HCT116 (cell line): ENCODE results near the gene FOXP1. TPM values are rescaled to one million over a fixed set of nuclear protein-coding genes. Genes with fewer than 3 reads are reported as not detected.

Experiments
- ATAC-seq: fragments of 200-7000 bp; cut with Tn5 transposase; 2 replicates; pipeline ENCODE4 v1.9.1; 2020; ENCODE audit warnings: mild to moderate bottlenecking, moderate library complexity
- BruUV-seq: library from RNA; stranded (reverse); fragments of 400-500 nt; replicated peaks from 2 replicates; lab custom pipeline; 2021; lab: Mats Ljungman, UMichigan
- CTCF ChIA-PET: fragments of 300-600 bp; sonication (Branson Sonifier 250); formaldehyde crosslinking; loops from one replicate; lab custom pipeline; 2021; ENCODE audit warnings: antibody characterized with exemption; lab: Charles Lee
- POLR2A ChIA-PET: fragments of 300-600, 350-600 bp; sonication (Branson Sonifier 250); formaldehyde crosslinking; loops from one replicate; lab custom pipeline; 2021; ENCODE audit warnings: antibody characterized with exemption; lab: Charles Lee
- RAD21 ChIA-PET, 2 experiments: fragments of 300-600 bp; sonication (Branson Sonifier 250); formaldehyde crosslinking; loops; one replicate each; lab custom pipeline; 2023; ENCODE audit warnings: low total read pairs in 2 of 2; ENCODE audit not compliant: uncharacterized antibody in 2 of 2, unreplicated experiment in 2 of 2, low non-redundant PET in 1 of 2; lab: Charles Lee
- DNase-seq: peaks from one replicate; pipeline ENCODE4 v3.0.0-alpha.2; 2010; ENCODE audit warnings: low read depth, low spot score
- H2AFZ ChIP-seq: fragments of 200-600 bp; shearing (Covaris generic), sonication (generic); 2 replicates; pipeline ENCODE4 v1.6.1; 2017; ENCODE audit warnings: low read depth, mixed run types, mixed read lengths, antibody characterized with exemption, low read length; ENCODE audit not compliant: poor library complexity, severe bottlenecking
- H3K27ac ChIP-seq: 2 replicates; pipeline ENCODE4 v1.5.1; 2012; ENCODE audit warnings: low read depth, low read length
- H3K27me3 ChIP-seq: fragments of 200-600 bp; sonication (generic); 2 replicates; pipeline ENCODE4 v1.6.1; 2016; ENCODE audit warnings: mixed run types, low read length, mixed read lengths; ENCODE audit not compliant: insufficient read depth
- H3K36me3 ChIP-seq, 2 experiments: fragments of 200-500 bp in 1 of 2; fragments of 200-600 bp in 1 of 2; sonication (Bioruptor generic) in 1 of 2; sonication (generic) in 1 of 2; 2 replicates each; pipeline versions ENCODE4 v1.5.1 to v1.6.1; 2014 to 2016; ENCODE audit warnings: low read length in 2 of 2, inconsistent platforms in 1 of 2, mixed read lengths in 1 of 2, mixed run types in 1 of 2; ENCODE audit not compliant: insufficient read depth in 2 of 2, control insufficient read depth in 1 of 2
- H3K4me1 ChIP-seq, 2 experiments: fragments of 200-600 bp in 1 of 2; sonication (generic) in 1 of 2; 2 replicates each; pipeline versions ENCODE4 v1.5.1 to v1.6.1; 2012 to 2017; ENCODE audit warnings: low read length in 2 of 2, inconsistent platforms in 1 of 2, mild to moderate bottlenecking in 1 of 2, mixed read lengths in 1 of 2, mixed run types in 1 of 2, moderate library complexity in 1 of 2; ENCODE audit not compliant: insufficient read depth in 2 of 2, control insufficient read depth in 1 of 2
- H3K4me2 ChIP-seq: fragments of 200-600 bp; sonication (generic); 2 replicates; pipeline ENCODE4 v1.6.1; 2017; ENCODE audit warnings: mixed run types, low read length, mixed read lengths
- H3K4me3 ChIP-seq, 2 experiments: fragments of 200-600 bp in 1 of 2; sonication (generic) in 1 of 2; replicated peaks in 1 of 2; 2 replicates each; pipeline ENCODE4 v1.5.1; 2011 to 2016; ENCODE audit warnings: low read length in 2 of 2, control low read depth in 1 of 2, low read depth in 1 of 2, mild to moderate bottlenecking in 1 of 2, mixed read lengths in 1 of 2, mixed run types in 1 of 2
- H3K79me2 ChIP-seq: fragments of 200-600 bp; sonication (generic); 2 replicates; pipeline ENCODE4 v1.6.1; 2017; ENCODE audit warnings: mild to moderate bottlenecking, mixed run types, low read length, moderate library complexity, mixed read lengths; ENCODE audit not compliant: insufficient read depth
- H3K9ac ChIP-seq: fragments of 200-600 bp; sonication (generic); 2 replicates; pipeline ENCODE4 v1.6.1; 2016; ENCODE audit warnings: low read length, mixed read lengths
- H3K9me2 ChIP-seq: fragments of 200-600 bp; sonication (generic), shearing (Covaris generic); 2 replicates; pipeline ENCODE4 v1.6.1; 2017; ENCODE audit warnings: mixed run types, mild to moderate bottlenecking, moderate library complexity; ENCODE audit not compliant: insufficient read depth
- H3K9me3 ChIP-seq, 2 experiments: fragments of 200-500 bp in 1 of 2; fragments of 200-600 bp in 1 of 2; sonication (Bioruptor generic) in 1 of 2; sonication (generic) in 1 of 2; 2 replicates each; pipeline ENCODE4 v1.6.1; 2014 to 2017; ENCODE audit warnings: low read length in 2 of 2, mixed read lengths in 2 of 2, inconsistent platforms in 1 of 2, low read depth in 1 of 2, mild to moderate bottlenecking in 1 of 2, mixed run types in 1 of 2, moderate library complexity in 1 of 2; ENCODE audit not compliant: control insufficient read depth in 1 of 2, insufficient read depth in 1 of 2
- H4K20me1 ChIP-seq: fragments of 200-600 bp; sonication (generic), shearing (Covaris generic); 2 replicates; pipeline ENCODE4 v1.6.1; 2017; ENCODE audit warnings: mixed run types, mild to moderate bottlenecking, moderate library complexity; ENCODE audit not compliant: insufficient read depth
- ATF3 ChIP-seq: IDR thresholded peaks from 2 replicates; pipeline ENCODE4 v1.6.1; 2012
- EGR1 ChIP-seq: IDR thresholded peaks from 2 replicates; pipeline ENCODE4 v1.6.1; 2012; ENCODE audit warnings: low read depth
- FOSL1 ChIP-seq: IDR thresholded peaks from 2 replicates; pipeline ENCODE4 v1.6.1; 2012; ENCODE audit warnings: low read depth
- MAX ChIP-seq: IDR thresholded peaks from 2 replicates; pipeline ENCODE4 v1.6.1; 2012
- POLR2AphosphoS5 ChIP-seq: IDR thresholded peaks from 2 replicates; pipeline ENCODE4 v1.6.1; 2011; ENCODE audit warnings: mild to moderate bottlenecking, low read depth, low read length, moderate library complexity
- REST ChIP-seq: IDR thresholded peaks from 2 replicates; pipeline ENCODE4 v1.6.1; 2012; ENCODE audit warnings: low read depth
- intact Hi-C: fragments of 100-400 bp; cut with micrococcal nuclease; formaldehyde crosslinking; loops from 2 replicates; pipeline ENCODE4 v1.10.0; 2022
- total RNA-seq: library from RNA; stranded (reverse); gene quantifications from one replicate; pipeline ENCODE4 v1.2.1, GENCODE V29; 2021; ENCODE audit not compliant: unreplicated experiment

FOXP1 gene
- total RNA-seq, 1 experiment from 2014 or later = 11.4 TPM

DNA sequence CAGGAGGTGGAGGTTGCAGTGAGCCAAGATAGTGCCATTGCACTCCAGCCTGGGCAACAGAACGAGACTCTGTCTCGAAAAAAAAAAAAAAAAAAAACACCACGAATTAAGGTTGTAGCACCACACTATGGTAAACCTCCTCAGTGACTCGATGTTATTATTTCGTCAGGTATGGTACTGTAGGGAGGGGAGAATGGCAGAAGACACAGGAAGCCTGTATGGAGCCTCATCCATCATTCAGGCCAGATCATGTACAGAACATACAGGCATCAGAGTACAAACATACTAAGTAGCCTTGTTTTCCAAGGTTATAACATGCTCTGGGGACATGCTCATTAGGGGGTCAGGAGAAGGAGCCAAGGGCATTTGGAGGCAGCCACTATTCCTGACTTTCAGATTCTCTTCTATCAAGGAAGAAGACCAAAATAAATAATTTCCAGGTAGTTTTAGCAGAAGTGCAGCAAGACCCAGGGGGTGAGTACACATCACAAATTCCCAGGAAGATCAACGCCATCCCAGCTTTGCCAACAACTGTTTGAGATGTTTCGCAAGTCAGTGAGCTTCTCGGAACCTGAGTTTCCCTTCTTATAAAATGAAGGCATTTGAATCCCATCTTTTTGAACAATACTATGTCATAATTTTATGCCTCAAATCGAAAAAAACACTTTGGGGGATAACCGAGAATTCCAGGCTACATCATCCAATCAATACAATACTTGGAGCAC, 79.8 kb downstream of the FOXP1 start:
- Histone ChIP-seq H3K36me3 (no peaks in the 10 kb centered on the region), H3K9me3 (no peaks in the 10 kb centered on the region), H2AFZ (no peak overlapping the region), H4K20me1 (no peaks in the 10 kb centered on the region), H3K79me2 (no peaks in the 10 kb centered on the region), H3K4me3 (peak overlapping the region in 1 of 2 experiments; percentile 37; a peak in 2 of 4 replicates), H3K4me2 (peak overlapping the region; percentile 67), H3K27me3 (no peaks in the 10 kb centered on the region), H3K9me2 (no peaks in the 10 kb centered on the region), H3K27ac (no peak overlapping the region), H3K9ac (no peak overlapping the region), H3K4me1 (peaks cover 5 to 17% of the 10 kb centered on the region in 2 experiments; a peak in 3 of 4 replicates)
- intact Hi-C loops = no loop called here
- ChIA-PET POLR2A (no interaction called here), RAD21 (no interaction called here), CTCF (no interaction called here)
- ATAC-seq = no peak
- BruUV-seq = no TSS peak
- TF ChIP-seq FOSL1 = no peak
- no peak for TF ChIP-seq MAX
- no peak for TF ChIP-seq REST
- TF ChIP-seq ATF3 = no peak
- TF ChIP-seq POLR2AphosphoS5 = no peak
- no peak for TF ChIP-seq EGR1
- DNase-seq = no peak
